Astrocyte (in vitro differentiated cells and primary cell): ENCODE results near the gene RBPMS2. TPM values are rescaled to one million over a fixed set of nuclear protein-coding genes. Genes with fewer than 3 reads are reported as not detected.

Experiments
- DNase-seq: peaks from one replicate; pipeline ENCODE4 v3.0.0-alpha.2; 2010; ENCODE audit warnings: low read depth
- FAIRE-seq: peaks from 2 replicates; lab custom pipeline; 2011; peaks lifted over from hg19 to GRCh38; lab: Jason Lieb, UNC
- H2AFZ ChIP-seq: 2 replicates; pipeline ENCODE4 v1.6.0; 2012; ENCODE audit warnings: low read depth, low read length, inconsistent platforms
- H3K27ac ChIP-seq: 2 replicates; pipeline ENCODE4 v1.5.1; 2011; ENCODE audit warnings: low read depth, low read length, inconsistent platforms
- H3K27me3 ChIP-seq: 2 replicates; pipeline ENCODE4 v1.6.0; 2011; ENCODE audit warnings: low read length, inconsistent platforms; ENCODE audit not compliant: insufficient read depth
- H3K36me3 ChIP-seq: 2 replicates; pipeline ENCODE4 v1.5.1; 2011; ENCODE audit warnings: low read length, inconsistent platforms; ENCODE audit not compliant: insufficient read depth
- H3K4me1 ChIP-seq: 2 replicates; pipeline ENCODE4 v1.5.1; 2011; ENCODE audit warnings: low read length, inconsistent platforms; ENCODE audit not compliant: insufficient read depth
- H3K4me2 ChIP-seq: 2 replicates; pipeline ENCODE4 v1.6.0; 2012; ENCODE audit warnings: low read length, inconsistent platforms
- H3K4me3 ChIP-seq: 2 replicates; pipeline ENCODE4 v1.5.1; 2011; ENCODE audit warnings: low read depth, mild to moderate bottlenecking, low read length, inconsistent platforms; ENCODE audit not compliant: insufficient read depth
- H3K79me2 ChIP-seq: 2 replicates; pipeline ENCODE4 v1.6.0; 2012; ENCODE audit warnings: mild to moderate bottlenecking, low read length, inconsistent platforms; ENCODE audit not compliant: insufficient read depth
- H3K9ac ChIP-seq: 2 replicates; pipeline ENCODE4 v1.6.0; 2012; ENCODE audit warnings: mild to moderate bottlenecking, low read length, inconsistent platforms
- H3K9me3 ChIP-seq: 2 replicates; pipeline ENCODE4 v1.5.1; 2012; ENCODE audit warnings: low read depth, mild to moderate bottlenecking, low read length, inconsistent platforms; ENCODE audit not compliant: insufficient read depth
- H4K20me1 ChIP-seq: 2 replicates; pipeline ENCODE4 v1.6.0; 2012; ENCODE audit warnings: low read length, inconsistent platforms; ENCODE audit not compliant: insufficient read depth
- H3K27ac Mint-ChIP-seq: one replicate; pipeline ENCODE4 v1.8.0; 2021; ENCODE audit warnings: mild to moderate bottlenecking, mixed read lengths; ENCODE audit not compliant: unreplicated experiment
- H3K27me3 Mint-ChIP-seq: one replicate; pipeline ENCODE4 v1.8.0; 2021; ENCODE audit warnings: low read depth, mixed read lengths; ENCODE audit not compliant: unreplicated experiment
- H3K36me3 Mint-ChIP-seq: one replicate; pipeline ENCODE4 v1.8.0; 2021; ENCODE audit warnings: low read depth, mixed read lengths; ENCODE audit not compliant: unreplicated experiment
- H3K4me1 Mint-ChIP-seq: one replicate; pipeline ENCODE4 v1.8.0; 2021; ENCODE audit warnings: low read depth, mixed read lengths; ENCODE audit not compliant: unreplicated experiment
- H3K4me3 Mint-ChIP-seq: one replicate; pipeline ENCODE4 v1.8.0; 2021; ENCODE audit warnings: mild to moderate bottlenecking, moderate library complexity, mixed read lengths; ENCODE audit not compliant: unreplicated experiment
- H3K9me3 Mint-ChIP-seq: one replicate; pipeline ENCODE4 v1.8.0; 2021; ENCODE audit warnings: mild to moderate bottlenecking, mixed read lengths; ENCODE audit not compliant: unreplicated experiment
- CTCF ChIP-seq: IDR thresholded peaks from 2 replicates; pipeline ENCODE4 v1.5.1; 2011; ENCODE audit warnings: low read depth, mild to moderate bottlenecking, inconsistent platforms, low read length, moderate library complexity; ENCODE audit not compliant: insufficient read depth
- EZH2 ChIP-seq: IDR thresholded peaks from 2 replicates; pipeline ENCODE4 v1.6.1; 2012; ENCODE audit warnings: mild to moderate bottlenecking, low read length, inconsistent platforms; ENCODE audit not compliant: insufficient read depth
- total RNA-seq: library from RNA; stranded (reverse); gene quantifications from 2 replicates; pipeline ENCODE4 v1.2.1, GENCODE V29; 2021

Gene RBPMS2
- total RNA-seq, 1 donor from 2014 or later, result 10.6 TPM

GRCh38 chr15:64716452-64716851 lies 58.9 kb downstream of the RBPMS2 start:
- Histone ChIP-seq H3K9me3 (no peaks in the 10 kb centered on the region), H3K4me3 (no peak overlapping the region), H3K27me3 (no peaks in the 10 kb centered on the region), H3K4me2 (no peak overlapping the region), H2AFZ (no peak overlapping the region), H3K9ac (no peak overlapping the region), H3K79me2 (no peaks in the 10 kb centered on the region), H4K20me1 (no peaks in the 10 kb centered on the region), H3K36me3 (no peaks in the 10 kb centered on the region), H3K4me1 (no peaks in the 10 kb centered on the region), H3K27ac (no peak overlapping the region)
- Mint-ChIP-seq H3K27me3 (no peaks in the 10 kb centered on the region), H3K4me1 (no peaks in the 10 kb centered on the region), H3K36me3 (peaks cover 1% of the 10 kb centered on the region), H3K9me3 (no peaks in the 10 kb centered on the region), H3K4me3 (no peak overlapping the region), H3K27ac (no peak overlapping the region)
- FAIRE-seq, result no peak
- TF ChIP-seq CTCF, result no peak
- TF ChIP-seq EZH2, result no peak
- DNase-seq, result no peak

- Histone ChIP-seq H3K4me1 (no peaks in the 10 kb centered on the region), H3K36me3 (no peaks in the 10 kb centered on the region), H3K27ac (no peak overlapping the region), H4K20me1 (no peaks in the 10 kb centered on the region), H3K27me3 (no peaks in the 10 kb centered on the region), H3K4me3 (no peak overlapping the region), H3K9me3 (no peaks in the 10 kb centered on the region), H3K4me2 (no peak overlapping the region), H3K79me2 (no peaks in the 10 kb centered on the region), H2AFZ (no peak overlapping the region), H3K9ac (no peak overlapping the region)
- H3K27me3 Mint-ChIP-seq, result no peaks in the 10 kb centered on the region
- H3K9me3 Mint-ChIP-seq, result no peaks in the 10 kb centered on the region
- H3K4me1 Mint-ChIP-seq, result no peaks in the 10 kb centered on the region
- H3K4me3 Mint-ChIP-seq, result no peak overlapping the region
- H3K27ac Mint-ChIP-seq, result no peak overlapping the region
- DNase-seq, result no peak
- peaks cover 1% of the 10 kb centered on the region for H3K36me3 Mint-ChIP-seq
- no peak for TF ChIP-seq CTCF
- no peak for FAIRE-seq
These were observed 61.8 kb downstream of the RBPMS2 start for GRCh38 chr15:64713592-64713991.

- Histone ChIP-seq H3K9me3 (no peaks in the 10 kb centered on the region), H3K4me2 (no peak overlapping the region), H4K20me1 (no peaks in the 10 kb centered on the region), H3K27ac (no peak overlapping the region), H3K4me3 (no peak overlapping the region), H3K9ac (no peak overlapping the region), H3K36me3 (no peaks in the 10 kb centered on the region), H2AFZ (no peak overlapping the region), H3K79me2 (no peaks in the 10 kb centered on the region), H3K4me1 (no peaks in the 10 kb centered on the region), H3K27me3 (no peaks in the 10 kb centered on the region)
- Mint-ChIP-seq H3K27me3 (no peaks in the 10 kb centered on the region), H3K27ac (no peak overlapping the region), H3K36me3 (peaks cover 1% of the 10 kb centered on the region), H3K9me3 (no peaks in the 10 kb centered on the region), H3K4me3 (no peak overlapping the region), H3K4me1 (no peaks in the 10 kb centered on the region)
- TF ChIP-seq EZH2 (no peak), CTCF (no peak)
- no peak for FAIRE-seq
- no peak for DNase-seq
These were observed 63.0 kb downstream of the RBPMS2 start for GRCh38 chr15:64712353-64712752.
